GM23338 (cell line): ENCODE results near the gene INPP5D. TPM values are rescaled to one million over a fixed set of nuclear protein-coding genes. Genes with fewer than 3 reads are reported as not detected.

ENCODE experiments used
- ATAC-seq: fragments of 200-7000 bp; cut with Tn5 transposase; 3 replicates; pipeline ENCODE4 v1.9.1; 2020
- DNase-seq: peaks from one replicate; pipeline ENCODE4 v3.0.0-alpha.2; 2015; ENCODE audit warnings: low spot score
- H2AFZ ChIP-seq: fragments of 200-600 bp; sonication (generic); 2 replicates; pipeline ENCODE4 v1.8.0; 2016; ENCODE audit warnings: antibody characterized with exemption, mild to moderate bottlenecking, moderate library complexity
- H3F3A ChIP-seq: fragments of 200-600 bp; sonication (generic); replicated peaks from 2 replicates; pipeline ENCODE4 v1.8.0; 2017; ENCODE audit warnings: antibody characterized with exemption, mixed run types, low read depth
- H3K27ac ChIP-seq: fragments of 200-600 bp; sonication (generic); 2 replicates; pipeline ENCODE4 v1.6.1; 2016; ENCODE audit warnings: low read depth
- H3K27me3 ChIP-seq: fragments of 200-600 bp; sonication (generic); 2 replicates; pipeline ENCODE4 v1.8.0; 2016; ENCODE audit warnings: mild to moderate bottlenecking, mixed run types, moderate library complexity; ENCODE audit not compliant: insufficient read depth
- H3K36me3 ChIP-seq: fragments of 200-600 bp; sonication (generic); 2 replicates; pipeline ENCODE4 v1.8.0; 2016; ENCODE audit warnings: mild to moderate bottlenecking; ENCODE audit not compliant: insufficient read depth
- H3K4me1 ChIP-seq: fragments of 200-600 bp; sonication (generic); 2 replicates; pipeline ENCODE4 v1.8.0; 2016; ENCODE audit warnings: mild to moderate bottlenecking, moderate library complexity; ENCODE audit not compliant: insufficient read depth
- H3K4me2 ChIP-seq: fragments of 200-600 bp; sonication (generic); 2 replicates; pipeline ENCODE4 v1.7.1; 2017; ENCODE audit warnings: mixed run types
- H3K4me3 ChIP-seq: fragments of 200-600 bp; sonication (generic); 2 replicates; pipeline ENCODE4 v1.6.1; 2016; ENCODE audit warnings: mixed run types
- H3K79me2 ChIP-seq: fragments of 200-600 bp; sonication (generic); replicated peaks from 2 replicates; pipeline ENCODE4 v1.8.0; 2017; ENCODE audit warnings: mild to moderate bottlenecking; ENCODE audit not compliant: insufficient read depth
- H3K9me2 ChIP-seq: fragments of 200-600 bp; sonication (generic); 2 replicates; pipeline ENCODE4 v1.8.0; 2017; ENCODE audit not compliant: insufficient read depth
- H4K20me1 ChIP-seq: fragments of 200-600 bp; sonication (generic); replicated peaks from 2 replicates; pipeline ENCODE4 v1.8.0; 2017; ENCODE audit warnings: mild to moderate bottlenecking; ENCODE audit not compliant: insufficient read depth
- H3K27ac Mint-ChIP-seq: 2 replicates; pipeline ENCODE4 v1.8.0; 2020; ENCODE audit warnings: inconsistent platforms, mild to moderate bottlenecking, moderate library complexity, mixed read lengths
- H3K27me3 Mint-ChIP-seq: 3 replicates; pipeline ENCODE4 v1.8.0; 2022; ENCODE audit warnings: low read depth, mild to moderate bottlenecking, moderate library complexity, mixed read lengths, inconsistent platforms; ENCODE audit not compliant: insufficient read depth, poor library complexity
- H3K36me3 Mint-ChIP-seq: 3 replicates; pipeline ENCODE4 v1.8.0; 2021; ENCODE audit warnings: low read depth, mild to moderate bottlenecking, inconsistent platforms, moderate library complexity, mixed read lengths
- H3K4me1 Mint-ChIP-seq: 3 replicates; pipeline ENCODE4 v1.8.0; 2020; ENCODE audit warnings: mild to moderate bottlenecking, inconsistent platforms, mixed read lengths
- H3K4me3 Mint-ChIP-seq: 3 replicates; pipeline ENCODE4 v1.8.0; 2021; ENCODE audit warnings: moderate library complexity, mild to moderate bottlenecking, inconsistent platforms, mixed read lengths
- H3K9me3 Mint-ChIP-seq: 3 replicates; pipeline ENCODE4 v1.8.0; 2020; ENCODE audit warnings: moderate library complexity, mild to moderate bottlenecking, inconsistent platforms, mixed read lengths
- CTCF ChIP-seq, 2 experiments: fragments of 200-600 bp in 1 of 2; sonication (generic) in 1 of 2; conservative IDR thresholded peaks; 2 replicates each; pipeline versions ENCODE4 v1.5.1 to v1.6.1; 2016 to 2017; ENCODE audit warnings: antibody characterized with exemption in 2 of 2, low read depth in 2 of 2, mild to moderate bottlenecking in 2 of 2, moderate library complexity in 1 of 2
- POLR2AphosphoS5 ChIP-seq: IDR thresholded peaks from 2 replicates; pipeline ENCODE4 v1.6.1; 2016; ENCODE audit warnings: antibody characterized with exemption, low read depth
- REST ChIP-seq: IDR thresholded peaks from one replicate; pipeline ENCODE4 v1.6.1; 2018; ENCODE audit warnings: antibody characterized with exemption; ENCODE audit not compliant: unreplicated experiment
- STAT1 ChIP-seq: IDR thresholded peaks from one replicate; pipeline ENCODE4 v1.6.1; 2016; ENCODE audit warnings: antibody characterized with exemption; ENCODE audit not compliant: unreplicated experiment
- ZNF114 ChIP-seq: fragments of 250-450 bp; sonication (Bioruptor Pico); IDR thresholded peaks from 2 replicates; pipeline ENCODE4 v1.5.0; 2020; ENCODE audit warnings: mild to moderate bottlenecking, moderate library complexity
- ZNF331 ChIP-seq: fragments of 250-450 bp; sonication (Bioruptor Pico); IDR thresholded peaks from 2 replicates; pipeline ENCODE4 v1.5.0; 2020; ENCODE audit warnings: low read depth, mild to moderate bottlenecking, moderate library complexity
- polyA plus RNA-seq: library from polyadenylated mRNA; unstranded; fragments of >200 nt; fragmentation: Nextera tagmentation; extraction: Ambion mirVana; gene quantifications from 2 replicates; pipeline ENCODE4 v1.2.1, GENCODE V29; 2016
- total RNA-seq: library from RNA; depleted of rRNA; stranded (reverse); fragments of >200 nt; shearing (Covaris generic); gene quantifications from 2 replicates; pipeline ENCODE4 v1.2.3, GENCODE V29; 2014

INPP5D gene
- total and polyA plus RNA-seq, 2 experiments from 2014 or later, result 6.6 to 8.3 TPM

- TF ChIP-seq STAT1 (no peak), REST (no peak), CTCF (conservative IDR thresholded peaks at IDR 0.05; ENCODE audit: low read depth in 2 of 2) (no peak)
Measured at GRCh38 chr2:233171344-233171743, 111.2 kb downstream of the INPP5D start (continued).

- Mint-ChIP-seq H3K27me3 (peaks cover 6% of the 10 kb centered on the region), H3K27ac (no peak overlapping the region), H3K4me3 (no peak overlapping the region), H3K9me3 (no peaks in the 10 kb centered on the region), H3K36me3 (peaks cover 18% of the 10 kb centered on the region), H3K4me1 (peaks cover 11% of the 10 kb centered on the region)
- H3K36me3 ChIP-seq, result no peaks in the 10 kb centered on the region
- H3K27ac ChIP-seq, result no peak overlapping the region
- no peaks in the 10 kb centered on the region for H3F3A ChIP-seq
- DNase-seq (no peak), ATAC-seq (no peak)
- H3K27me3 ChIP-seq, result no peaks in the 10 kb centered on the region
- 0 out of 2 replicates have a peak, but pooled peaks cover 5% of the 10 kb centered on the region for H3K9me2 ChIP-seq
- H3K79me2 ChIP-seq, result no peaks in the 10 kb centered on the region
- peaks cover 10% of the 10 kb centered on the region for H3K4me1 ChIP-seq
- H4K20me1 ChIP-seq, result no peaks in the 10 kb centered on the region
- H3K4me3 ChIP-seq, result no peak overlapping the region
- H3K4me2 ChIP-seq, result no peak overlapping the region
- no peak for TF ChIP-seq ZNF331
- TF ChIP-seq REST, result no peak
- no peak for TF ChIP-seq POLR2AphosphoS5
- TF ChIP-seq ZNF114 (CRISPR knock-in tag), result no peak
- H2AFZ ChIP-seq, result no peak overlapping the region
Measured at GRCh38 chr2:233173115-233173514, 113.0 kb downstream of the INPP5D start.
